UCSD-AML1 (cell line): ENCODE data around the gene CAV1.

ENCODE experiments used
- DNase-seq: peaks from one replicate; lab custom pipeline; 2025; ENCODE audit not compliant: unreplicated experiment; lab: John Stamatoyannopoulos, UW

The CAV1 gene

DNA sequence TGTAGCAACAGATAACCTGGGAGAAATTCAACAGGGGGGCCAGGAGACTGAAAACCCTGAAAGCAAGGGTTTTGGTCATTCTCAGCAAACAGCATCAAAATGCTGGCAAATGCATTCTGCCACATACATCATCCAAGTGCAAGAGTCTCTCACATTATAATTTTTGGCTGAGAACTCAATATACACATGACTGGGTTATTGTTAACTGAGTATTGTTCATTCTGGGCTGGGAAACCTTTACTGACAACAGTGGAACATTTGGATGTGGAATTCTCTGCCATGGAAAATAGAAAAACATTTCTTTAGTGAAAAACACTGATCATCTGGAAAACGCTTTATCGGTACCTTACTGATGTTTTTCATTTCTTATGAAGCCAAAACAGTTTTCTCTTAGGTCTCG lies 74.0 kb downstream of the CAV1 start:
- DNase-seq, result no peak

DNA sequence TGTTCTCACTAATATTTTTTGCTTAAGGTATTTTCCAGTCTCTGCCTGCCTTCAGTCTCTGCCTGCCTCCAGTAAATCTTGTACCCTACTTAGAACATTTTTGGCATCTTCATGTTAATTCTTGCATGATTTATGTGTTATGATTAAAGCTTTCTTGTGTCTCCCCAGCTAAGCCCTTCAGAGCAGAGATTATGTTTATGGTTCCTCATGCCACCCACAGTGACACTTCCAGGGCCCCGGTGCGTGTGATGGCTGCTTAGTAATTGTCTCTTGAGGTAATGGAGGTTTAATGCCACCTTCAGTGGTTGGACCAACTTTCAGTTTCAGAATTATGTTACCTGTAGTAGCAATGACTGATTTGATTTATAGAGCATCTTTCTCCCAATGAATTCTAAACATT lies 76.6 kb downstream of the CAV1 start:
- no peak for DNase-seq

DNA sequence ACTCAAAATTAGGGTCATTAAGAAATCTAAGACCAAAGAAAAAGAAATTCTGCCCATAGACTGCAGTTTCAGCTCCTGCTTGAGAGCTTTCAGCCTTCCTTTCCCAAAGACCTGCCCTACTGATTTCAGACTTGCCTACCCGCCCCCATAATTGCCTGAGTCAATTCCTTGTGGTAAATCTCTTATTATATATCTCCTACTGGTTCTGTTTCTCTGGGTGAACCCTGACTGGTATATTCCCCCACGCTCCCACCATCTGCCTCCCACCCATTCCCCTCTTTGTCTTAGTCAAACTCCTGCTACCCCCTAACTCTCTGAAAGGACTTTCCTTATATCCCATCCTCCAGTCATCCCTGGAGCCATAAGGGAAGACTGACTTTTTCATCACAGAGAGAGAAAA lies 82.5 kb downstream of the CAV1 start:
- no peak for DNase-seq

DNA sequence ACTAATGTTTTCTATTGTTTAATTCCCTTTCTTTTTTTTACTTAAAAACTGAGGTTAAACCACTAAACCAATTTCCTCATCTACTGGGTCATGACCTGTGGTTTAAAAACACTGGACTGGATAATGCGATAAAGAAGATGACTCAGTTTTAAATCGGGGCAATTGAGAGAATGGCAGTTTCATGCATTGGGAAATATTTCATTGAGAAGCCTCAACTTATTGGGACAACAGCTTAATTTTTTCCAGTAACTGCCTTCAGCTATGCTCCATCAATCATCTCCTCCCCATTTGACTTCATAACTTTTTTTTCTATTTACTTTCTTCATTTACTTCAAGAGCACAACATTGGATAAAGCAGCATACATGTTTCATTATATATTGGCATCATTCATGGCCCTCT lies 85.4 kb downstream of the CAV1 start:
- no peak for DNase-seq

DNA sequence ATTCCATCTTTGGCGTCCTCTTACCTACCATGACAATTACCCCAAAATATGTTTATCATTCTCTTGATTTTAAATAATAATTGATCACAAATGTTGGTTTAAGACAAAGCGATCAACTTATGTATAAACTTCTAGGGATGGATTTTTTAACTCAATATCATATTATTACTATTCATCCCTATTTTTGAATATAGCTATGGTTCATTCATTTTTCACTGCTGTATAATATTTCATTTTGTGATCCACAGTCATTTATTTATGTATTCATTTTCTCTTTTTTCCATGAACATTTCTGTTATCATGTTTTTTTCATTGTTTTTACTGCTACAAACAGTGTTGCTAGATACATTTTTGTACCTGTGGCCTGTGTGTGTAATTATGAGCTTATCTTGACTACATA lies 85.9 kb downstream of the CAV1 start:
- DNase-seq, result no peak
